Astrocyte of the cerebellum (primary cell): Measurements from ENCODE around the gene ACOX3.

ENCODE experiments used
- DNase-seq: peaks from one replicate; pipeline ENCODE4 v3.0.0-alpha.2; 2011; ENCODE audit warnings: low read depth
- H3K4me3 ChIP-seq: 2 replicates; pipeline ENCODE4 v1.5.1; 2011; ENCODE audit warnings: mild to moderate bottlenecking, low read depth, low read length, moderate library complexity
- CTCF ChIP-seq: IDR thresholded peaks from 2 replicates; pipeline ENCODE4 v1.5.1; 2012; ENCODE audit warnings: low read length, low read depth, moderate library complexity, mild to moderate bottlenecking; ENCODE audit errors: missing control alignments
- in situ Hi-C: cut with HindIII; loops from 2 replicates; pipeline ENCODE4 v1.10.0; 2017; ENCODE audit warnings: low sequenced_read_pairs

ACOX3 gene

GRCh38 chr4:8366601-8367000 is 73.9 kb downstream of the ACOX3 start:
- in situ Hi-C loops: no loop called here
- no peak for TF ChIP-seq CTCF
- no peak overlapping the region for H3K4me3 ChIP-seq
- DNase-seq: no peak

- H3K4me3 ChIP-seq: no peak overlapping the region
- TF ChIP-seq CTCF: no peak
- DNase-seq: no peak
- in situ Hi-C loops: no loop called here
Observed at GRCh38 chr4:8365951-8366350, 74.6 kb downstream of the ACOX3 start.

GRCh38 chr4:8365353-8365752 is 75.2 kb downstream of the ACOX3 start:
- H3K4me3 ChIP-seq: no peak overlapping the region
- in situ Hi-C loops: no loop called here
- no peak for DNase-seq

GRCh38 chr4:8364848-8365350 is 75.6 kb downstream of the ACOX3 start:
- in situ Hi-C loops: no loop called here
- no peak for DNase-seq
- TF ChIP-seq CTCF: no peak
- H3K4me3 ChIP-seq: no peak overlapping the region

More at GRCh38 chr4:8365353-8365752, 75.2 kb downstream of the ACOX3 start:
- no peak for TF ChIP-seq CTCF

GRCh38 chr4:8364141-8364540 is 76.4 kb downstream of the ACOX3 start:
- in situ Hi-C loops: no loop called here
- no peak for TF ChIP-seq CTCF
- H3K4me3 ChIP-seq: no peak overlapping the region
- DNase-seq: no peak

GRCh38 chr4:8362483-8362882 is 78.0 kb downstream of the ACOX3 start:
- no peak for DNase-seq
- no peak overlapping the region for H3K4me3 ChIP-seq
- no peak for TF ChIP-seq CTCF
- in situ Hi-C loops: no loop called here

GRCh38 chr4:8359193-8359592 is 81.3 kb downstream of the ACOX3 start:
- in situ Hi-C loops: no loop called here
- no peak overlapping the region for H3K4me3 ChIP-seq
- DNase-seq: no peak
- TF ChIP-seq CTCF: no peak
